Measurements from ENCODE around the gene PRKCE.
A peak's percentile ranks its signal among the peaks of the same experiment; 100 is the strongest.

- TF ChIP-seq CTCF (IDR thresholded peaks at IDR 0.05) = peak in 11 of 12 donors; percentile 11 to 58 (median 44)
- no peak for TF ChIP-seq POLR2A (IDR thresholded peaks at IDR 0.05)
Measured at GRCh38 chr2:46029332-46029811, 377.9 kb downstream of the PRKCE start.
